CD14-positive monocyte (primary cell): ENCODE measurements around the gene RXFP2. TPM values are rescaled to one million over a fixed set of nuclear protein-coding genes. Genes with fewer than 3 reads are reported as not detected.

Experiments
- DNase-seq, 3 donors: peaks; one replicate each; pipeline ENCODE4 v3.0.0-alpha.2; 2011 to 2022
- H2AFZ ChIP-seq: 2 replicates; pipeline ENCODE4 v1.6.0; 2012; ENCODE audit warnings: mild to moderate bottlenecking, low read depth, low read length, inconsistent platforms; ENCODE audit not compliant: insufficient read depth, poor library complexity, severe bottlenecking
- H3K27ac ChIP-seq, 2 donors: 1 replicate in 1 of 2; 2 replicates in 1 of 2; pipeline ENCODE4 v1.5.1; 2012 to 2013; ENCODE audit warnings: low read length in 2 of 2, control low read depth in 1 of 2, inconsistent platforms in 1 of 2, low read depth in 1 of 2, mild to moderate bottlenecking in 1 of 2
- H3K27me3 ChIP-seq, 2 donors: one replicate each; pipeline versions ENCODE4 v1.6.0 to v1.6.1; 2011 to 2013; ENCODE audit warnings: low read length in 2 of 2; ENCODE audit not compliant: control insufficient read depth in 2 of 2, insufficient read depth in 2 of 2
- H3K36me3 ChIP-seq, 2 donors: replicated peaks in 1 of 2; 1 replicate in 1 of 2; 2 replicates in 1 of 2; pipeline versions ENCODE4 v1.5.1 to v1.6.1; 2012 to 2013; ENCODE audit warnings: low read length in 2 of 2, control low read depth in 1 of 2, inconsistent platforms in 1 of 2, mild to moderate bottlenecking in 1 of 2; ENCODE audit not compliant: insufficient read depth in 2 of 2, control insufficient read depth in 1 of 2
- H3K4me1 ChIP-seq, 2 donors: 1 replicate in 1 of 2; 2 replicates in 1 of 2; pipeline versions ENCODE4 v1.5.1 to v1.6.1; 2012 to 2013; ENCODE audit warnings: low read length in 2 of 2, control low read depth in 1 of 2, inconsistent platforms in 1 of 2, mild to moderate bottlenecking in 1 of 2, moderate library complexity in 1 of 2; ENCODE audit not compliant: insufficient read depth in 2 of 2, control insufficient read depth in 1 of 2
- H3K4me2 ChIP-seq: replicated peaks from 2 replicates; pipeline ENCODE3; 2012; ENCODE audit warnings: low read length, moderate library complexity, mild to moderate bottlenecking; ENCODE audit not compliant: poor library complexity, severe bottlenecking; ENCODE audit errors: extremely low read depth
- H3K4me3 ChIP-seq, 3 experiments: fragments of 200-600 bp in 1 of 3; sonication (generic) in 1 of 3; replicated peaks in 1 of 3; 1 replicate in 2 of 3; 2 replicates in 1 of 3; pipeline ENCODE4 v1.5.1; 2011 to 2013; ENCODE audit warnings: low read length in 3 of 3, mild to moderate bottlenecking in 3 of 3, control low read depth in 2 of 3, low read depth in 2 of 3, inconsistent platforms in 1 of 3, moderate library complexity in 1 of 3
- H3K79me2 ChIP-seq: 2 replicates; pipeline ENCODE4 v1.6.0; 2012; ENCODE audit warnings: mild to moderate bottlenecking, control low read depth, inconsistent platforms, low read length, moderate library complexity; ENCODE audit not compliant: insufficient read depth
- H3K9ac ChIP-seq: 2 replicates; pipeline ENCODE4 v1.6.0; 2017; ENCODE audit warnings: low read length, mild to moderate bottlenecking; ENCODE audit not compliant: insufficient read depth, poor library complexity, severe bottlenecking
- H3K9me3 ChIP-seq, 2 donors: replicated peaks in 1 of 2; 1 replicate in 1 of 2; 2 replicates in 1 of 2; pipeline versions ENCODE4 v1.5.1 to v1.6.1; 2012 to 2013; ENCODE audit warnings: low read length in 2 of 2, control low read depth in 1 of 2; ENCODE audit not compliant: control insufficient read depth in 1 of 2, insufficient read depth in 1 of 2
- H4K20me1 ChIP-seq: 2 replicates; pipeline ENCODE4 v1.6.0; 2012; ENCODE audit warnings: mild to moderate bottlenecking, low read length, control low read depth, moderate library complexity; ENCODE audit not compliant: insufficient read depth
- H3K27ac Mint-ChIP-seq, 7 donors: one replicate each; pipeline ENCODE4 v1.8.0; 2020; ENCODE audit warnings: mild to moderate bottlenecking in 7 of 7, mixed read lengths in 7 of 7, moderate library complexity in 6 of 7, inconsistent platforms in 2 of 7
- H3K27me3 Mint-ChIP-seq, 3 donors: one replicate each; pipeline ENCODE4 v1.8.0; 2021 to 2022; ENCODE audit warnings: low read depth in 3 of 3, mild to moderate bottlenecking in 3 of 3, mixed read lengths in 3 of 3, moderate library complexity in 3 of 3, inconsistent platforms in 1 of 3
- H3K36me3 Mint-ChIP-seq, 2 donors: one replicate each; pipeline ENCODE4 v1.8.0; 2020; ENCODE audit warnings: mixed read lengths in 2 of 2, inconsistent platforms in 1 of 2, mild to moderate bottlenecking in 1 of 2
- H3K4me1 Mint-ChIP-seq: one replicate; pipeline ENCODE4 v1.8.0; 2020; ENCODE audit warnings: mild to moderate bottlenecking, mixed read lengths
- H3K4me3 Mint-ChIP-seq, 2 donors: one replicate each; pipeline ENCODE4 v1.8.0; 2020; ENCODE audit warnings: mild to moderate bottlenecking in 2 of 2, mixed read lengths in 2 of 2, moderate library complexity in 1 of 2
- H3K9me3 Mint-ChIP-seq, 7 donors: one replicate each; pipeline ENCODE4 v1.8.0; 2020 to 2022; ENCODE audit warnings: mixed read lengths in 7 of 7, mild to moderate bottlenecking in 6 of 7, moderate library complexity in 6 of 7, inconsistent platforms in 2 of 7
- CTCF ChIP-seq: fragments of 200-600 bp; IDR thresholded peaks from one replicate; pipeline ENCODE4 v1.8.0; 2022; ENCODE audit warnings: antibody characterized with exemption, mild to moderate bottlenecking
- WGBS: methylation state at CpG from one replicate; pipeline ENCODE4 v1.1.5; 2013; ENCODE audit warnings: missing lambda C conversion rate; ENCODE audit not compliant: insufficient coverage; 5-methylcytosine and 5-hydroxymethylcytosine counted together
- intact Hi-C, 2 donors: fragments of 100-400 bp; cut with micrococcal nuclease; formaldehyde crosslinking; loops; one replicate each; pipeline versions ENCODE4 v1.15.0 to v1.15.1; 2023
- polyA plus RNA-seq, 3 donors: library from polyadenylated mRNA; depleted of rRNA in 1 of 3; unstranded in 2 of 3; stranded (reverse) in 1 of 3; fragments of 300-500 nt in 2 of 3; fragments of >200 nt in 1 of 3; fragmentation: Illumina TruSeq in 2 of 3; gene quantifications; 1 replicate in 2 of 3; 2 replicates in 1 of 3; pipeline ENCODE4 v1.2.3, GENCODE V29; 2012 to 2021

Gene RXFP2
- polyA plus RNA-seq, 3 donors, result 0.38 to 0.69 TPM; not detected in 1

DNA sequence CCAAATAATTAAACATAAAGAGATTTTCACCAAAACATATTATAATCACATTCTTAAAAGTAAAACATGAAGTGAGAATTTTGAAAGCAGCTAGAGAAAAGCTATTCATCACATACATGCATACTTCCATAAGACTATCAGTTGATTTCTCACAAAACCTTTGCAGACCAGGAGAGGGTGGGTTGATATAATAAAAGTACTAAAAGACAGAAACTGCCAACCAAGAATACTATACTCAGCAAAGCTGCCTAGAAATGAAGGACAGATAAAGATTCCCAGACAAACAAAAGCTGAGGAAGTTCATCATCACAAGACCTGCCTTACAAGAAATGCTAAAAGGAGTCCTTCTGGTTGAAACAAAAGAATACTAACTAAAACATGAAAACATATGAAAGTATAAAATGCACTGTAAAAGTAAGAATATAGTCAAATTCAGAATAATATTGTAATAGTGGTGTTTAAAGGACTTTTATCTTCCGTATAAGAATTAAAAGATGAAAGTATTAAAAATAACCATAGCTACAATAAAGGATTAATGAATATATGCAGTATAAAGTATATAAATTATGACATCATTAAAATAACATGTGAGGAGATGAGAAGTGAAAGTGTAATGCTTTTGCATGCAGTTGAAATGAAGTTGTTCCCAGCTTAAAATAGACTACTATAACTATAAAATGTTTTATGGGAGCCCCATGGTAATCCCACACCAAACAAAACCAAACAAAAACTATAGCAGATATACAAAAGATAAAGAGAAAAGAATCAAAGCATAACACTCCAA, 76.2 kb downstream of the RXFP2 start:
- Histone ChIP-seq H3K27ac (peak overlapping the region in 1 of 2 donors; percentile 82), H3K36me3 (peaks cover 0 to 10% of the 10 kb centered on the region in 2 donors), H2AFZ (no peak overlapping the region), H3K4me3 (no peak overlapping the region), H4K20me1 (no peaks in the 10 kb centered on the region), H3K4me1 (peaks cover 31 to 35% of the 10 kb centered on the region in 2 donors), H3K79me2 (peaks cover 44% of the 10 kb centered on the region), H3K9me3 (peaks cover 7 to 22% of the 10 kb centered on the region in 2 donors), H3K9ac (no peak overlapping the region), H3K27me3 (no peaks in the 10 kb centered on the region), H3K4me2 (peak overlapping the region; percentile 75)
- Mint-ChIP-seq H3K36me3 (peaks cover 13 to 18% of the 10 kb centered on the region in 2 donors), H3K4me3 (peak overlapping the region in 1 of 2 donors; percentile 94), H3K27me3 (no peaks in the 10 kb centered on the region), H3K4me1 (peaks cover 44% of the 10 kb centered on the region), H3K9me3 (peaks cover 11 to 32% (median 26%) of the 10 kb centered on the region in 7 donors), H3K27ac (peak overlapping the region in 5 of 7 donors; percentile 27 to 87 (median 84))
- intact Hi-C loops, result no loop called here
- DNase-seq, result no peak
- TF ChIP-seq CTCF, result no peak
- WGBS, result no CpG with 5 or more reads among the region's 1 CpG

DNA sequence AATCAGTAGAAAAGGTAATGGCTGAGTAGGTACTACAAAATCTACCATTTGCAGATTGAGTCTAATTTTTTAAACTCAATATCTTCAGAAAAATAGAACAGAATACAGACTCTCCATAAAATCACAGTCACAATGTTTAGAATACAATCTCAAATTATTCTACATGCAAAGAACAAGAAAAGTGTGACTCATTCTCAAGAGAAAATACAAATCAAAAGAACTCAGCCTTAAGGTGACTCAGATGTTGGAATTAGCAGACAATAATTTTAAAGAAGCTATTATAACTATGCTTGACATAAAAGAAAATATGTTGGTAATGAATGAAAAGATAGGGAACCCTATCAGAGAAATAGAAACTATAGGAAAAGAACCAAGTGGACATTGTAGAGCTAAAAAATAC, 78.9 kb downstream of the RXFP2 start:
- H3K27me3 Mint-ChIP-seq, result peaks cover 0 to 1% (median 0%) of the 10 kb centered on the region in 3 donors
- Histone ChIP-seq H3K9ac (no peak overlapping the region), H3K27me3 (no peaks in the 10 kb centered on the region), H3K4me1 (peaks cover 11 to 15% of the 10 kb centered on the region in 2 donors), H2AFZ (no peak overlapping the region), H3K4me2 (no peak overlapping the region), H3K36me3 (no peaks in the 10 kb centered on the region), H3K79me2 (peaks cover 17% of the 10 kb centered on the region), H3K27ac (no peak overlapping the region), H3K4me3 (no peak overlapping the region), H4K20me1 (no peaks in the 10 kb centered on the region), H3K9me3 (peaks cover 3 to 22% of the 10 kb centered on the region in 2 donors)
- H3K27ac Mint-ChIP-seq, result no peak overlapping the region
- peaks cover 2 to 6% of the 10 kb centered on the region in 2 donors for H3K36me3 Mint-ChIP-seq
- intact Hi-C loops, result no loop called here
- peaks cover 18% of the 10 kb centered on the region for H3K4me1 Mint-ChIP-seq
- TF ChIP-seq CTCF, result no peak
- no peak for DNase-seq
- no peak overlapping the region for H3K4me3 Mint-ChIP-seq
- peaks cover 7 to 26% (median 24%) of the 10 kb centered on the region in 7 donors for H3K9me3 Mint-ChIP-seq
